Esophagus squamous epithelium (tissue), 4 donors: ENCODE measurements around the gene UGT1A4.

Experiments used
- CTCF ChIP-seq, 6 experiments: fragments of 450-650 bp in 4 of 6; fragments of 200-600 bp in 2 of 6; sonication (generic) in 2 of 6; IDR thresholded peaks; one replicate each; pipeline ENCODE4 v1.5.1; 2016 to 2019; ENCODE audit warnings: antibody characterized with exemption in 6 of 6, mild to moderate bottlenecking in 4 of 6, moderate library complexity in 4 of 6
- POLR2A ChIP-seq, 4 donors: fragments of 450-650 bp; IDR thresholded peaks; one replicate each; pipeline ENCODE4 v1.6.1; 2017; ENCODE audit warnings: antibody characterized with exemption in 4 of 4, mild to moderate bottlenecking in 4 of 4, moderate library complexity in 3 of 4

GRCh38 chr2:233746475-233747282 lies 28.1 kb downstream of the UGT1A4 start:
- TF ChIP-seq CTCF (IDR thresholded peaks at IDR 0.05) (no peak), POLR2A (IDR thresholded peaks at IDR 0.05) (no peak)
